GM21619 (cell line): Measurements from ENCODE around the gene FLNC.

Experiments
- ATAC-seq: cut with Tn5 transposase; IDR thresholded peaks from one replicate; pipeline ENCODE4 v1.9.1; 2021; ENCODE audit not compliant: unreplicated experiment

The FLNC gene

DNA sequence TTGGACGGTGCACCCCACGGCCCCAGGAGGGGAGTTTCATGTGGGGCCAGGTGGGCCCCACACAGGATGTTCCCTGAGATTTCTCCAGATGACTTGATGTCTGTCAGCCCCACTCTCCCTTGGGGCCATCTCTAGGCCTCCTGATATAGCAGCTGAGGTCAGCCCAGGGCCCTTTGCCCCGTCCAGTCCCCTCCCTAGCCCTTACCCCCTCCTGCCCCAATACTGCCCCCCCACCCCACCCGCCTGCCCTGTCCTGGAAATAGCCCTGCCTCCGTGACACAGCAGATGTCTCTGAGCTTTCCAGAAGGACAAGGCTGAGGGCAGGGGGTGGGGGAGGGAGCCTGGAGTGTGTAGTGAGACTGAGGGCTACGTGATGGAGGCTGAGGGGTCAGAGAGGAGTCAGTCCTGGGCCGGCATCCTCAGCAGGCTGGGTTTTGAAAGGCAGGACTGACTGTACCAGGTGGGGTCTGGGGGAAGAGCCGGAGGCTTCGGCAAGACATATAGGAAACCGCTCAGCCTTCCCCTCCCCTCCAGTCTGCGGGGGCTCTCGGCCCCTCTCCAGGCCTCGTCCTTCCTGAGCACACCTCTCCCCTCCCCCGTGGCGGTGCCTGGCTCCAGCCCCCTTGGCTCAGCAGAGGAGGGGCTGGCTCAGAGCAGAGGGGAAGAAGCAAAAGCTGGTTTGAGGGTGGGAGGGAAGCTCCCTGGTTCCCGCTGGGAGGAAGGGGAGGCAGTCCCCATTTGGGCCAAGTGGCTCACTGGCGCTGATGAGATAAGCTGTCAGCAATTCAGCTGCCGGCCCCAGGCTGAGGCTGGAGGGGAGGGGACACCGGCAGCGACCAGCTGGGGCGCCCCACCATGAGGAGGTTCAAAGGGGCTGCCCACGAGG, 2.0 kb downstream of the FLNC start:
- no peak for ATAC-seq

DNA sequence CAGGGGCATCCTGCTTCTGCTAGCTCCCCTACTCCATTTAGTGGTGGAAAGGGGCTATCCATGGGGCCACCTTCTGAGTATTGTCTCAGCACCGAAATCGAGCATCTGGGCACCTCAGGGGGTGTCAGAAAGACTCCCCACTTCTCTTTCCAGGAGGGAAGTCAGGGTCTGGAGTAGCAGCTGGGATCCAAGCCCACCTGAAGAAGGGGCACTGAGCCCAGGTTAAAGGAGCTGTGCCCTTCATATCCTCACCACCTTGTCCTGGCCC, 2.6 kb downstream of the FLNC start:
- no peak for ATAC-seq

DNA sequence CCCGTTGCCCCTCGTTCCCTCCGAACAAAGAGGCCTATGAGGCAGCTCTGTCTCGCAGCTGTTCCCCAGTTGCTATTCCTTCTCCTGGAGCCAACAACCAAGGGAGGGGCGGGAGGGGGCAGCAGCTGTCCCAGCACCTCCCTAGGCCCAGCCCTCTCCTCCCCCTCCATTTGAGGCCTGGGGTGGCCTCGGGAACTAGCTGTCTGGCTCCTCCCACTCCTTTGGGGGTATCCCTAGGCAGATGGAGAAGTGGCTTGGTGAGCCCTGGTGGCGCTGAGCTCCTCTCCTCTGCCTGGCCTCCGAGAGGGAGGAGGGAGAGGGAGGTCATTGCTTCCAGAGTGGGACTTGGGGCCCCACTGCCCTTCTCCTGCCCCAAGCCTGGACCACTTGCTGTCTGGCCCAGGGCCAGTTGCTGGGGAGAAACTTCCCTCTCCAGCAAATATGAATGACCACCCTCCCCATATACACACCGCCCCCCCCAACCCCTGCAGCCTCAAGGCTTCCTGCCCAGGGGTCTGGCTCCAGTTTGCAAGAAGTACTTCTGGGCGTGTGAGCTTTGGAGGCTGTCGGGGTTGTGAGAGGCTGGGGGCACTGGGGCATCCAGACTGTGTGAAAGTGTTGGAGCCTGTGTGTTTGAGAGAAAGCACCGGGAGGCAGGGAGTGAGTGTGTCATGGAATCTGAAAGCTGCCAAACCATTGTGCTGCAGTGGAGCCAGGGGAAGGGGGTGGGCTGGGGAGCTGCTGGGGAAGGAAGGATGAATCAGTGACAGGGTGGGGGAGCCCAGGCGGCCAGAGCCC, 3.1 kb downstream of the FLNC start:
- ATAC-seq, result no peak

- ATAC-seq, result no peak
Observed at GRCh38 chr7:128833946-128834325, 3.7 kb downstream of the FLNC start.

DNA sequence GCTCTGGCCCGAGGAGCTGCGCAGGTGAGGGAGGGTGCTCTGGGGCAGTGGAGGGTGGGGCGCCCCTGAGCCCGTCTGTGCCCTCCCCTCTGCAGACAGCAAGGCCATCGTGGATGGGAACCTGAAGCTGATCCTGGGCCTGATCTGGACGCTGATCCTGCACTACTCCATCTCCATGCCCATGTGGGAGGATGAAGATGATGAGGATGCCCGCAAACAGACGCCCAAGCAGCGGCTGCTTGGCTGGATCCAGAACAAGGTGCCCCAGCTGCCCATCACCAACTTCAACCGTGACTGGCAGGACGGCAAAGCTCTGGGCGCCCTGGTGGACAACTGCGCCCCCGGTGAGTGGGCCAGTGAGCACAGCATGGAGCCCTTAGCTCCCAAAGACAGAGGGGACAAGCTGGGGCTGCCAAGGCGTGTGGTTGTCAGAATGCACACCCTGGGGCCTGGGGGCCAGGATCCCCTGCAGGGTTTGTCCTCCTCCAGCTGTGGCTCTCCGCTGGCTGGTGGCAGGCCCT, 5.1 kb downstream of the FLNC start:
- ATAC-seq, result no peak

DNA sequence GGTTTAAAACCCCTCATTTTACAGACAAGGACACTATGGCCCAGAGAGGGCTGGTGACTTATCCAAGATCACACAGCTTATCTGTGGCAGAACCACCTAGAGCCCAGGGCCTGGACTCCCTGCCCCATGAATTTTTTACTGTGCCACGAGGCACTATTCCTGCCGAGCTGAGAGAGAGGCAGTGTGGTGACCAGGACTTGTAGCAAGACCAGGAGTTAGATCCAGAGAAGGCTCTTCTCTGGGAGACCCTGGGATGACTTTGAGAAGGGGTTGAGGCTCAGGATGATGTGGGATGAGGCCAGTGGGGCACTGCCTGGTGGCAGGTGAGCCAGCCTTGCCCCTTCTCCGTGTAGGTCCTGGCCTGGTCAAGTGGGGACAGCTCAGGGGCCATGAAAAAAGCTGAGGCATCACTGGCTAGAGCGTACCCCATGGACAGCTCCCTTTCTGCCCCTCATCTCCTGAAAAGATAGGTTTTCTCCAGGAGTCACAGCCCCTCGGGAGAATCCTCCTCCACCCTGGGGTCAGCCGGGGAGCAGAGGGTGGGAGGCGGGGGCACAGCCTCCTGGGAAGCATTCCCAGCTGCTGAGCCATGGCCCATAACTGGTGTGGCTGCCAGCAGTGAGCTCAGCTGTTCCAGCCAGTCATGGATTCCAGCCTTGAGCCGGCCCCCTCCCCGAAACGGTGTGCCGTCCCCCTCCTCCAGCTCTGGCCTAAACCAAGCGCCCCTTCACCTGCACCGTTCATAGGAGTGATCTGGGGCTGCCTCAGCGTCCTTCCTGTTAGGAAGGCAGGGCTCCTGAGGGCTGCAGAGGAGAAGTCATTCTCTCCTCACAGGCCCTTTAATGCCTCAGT, 5.8 kb downstream of the FLNC start:
- ATAC-seq, result no peak

GRCh38 chr7:128836729-128837348, 6.6 kb downstream of the FLNC start:
- ATAC-seq, result no peak

DNA sequence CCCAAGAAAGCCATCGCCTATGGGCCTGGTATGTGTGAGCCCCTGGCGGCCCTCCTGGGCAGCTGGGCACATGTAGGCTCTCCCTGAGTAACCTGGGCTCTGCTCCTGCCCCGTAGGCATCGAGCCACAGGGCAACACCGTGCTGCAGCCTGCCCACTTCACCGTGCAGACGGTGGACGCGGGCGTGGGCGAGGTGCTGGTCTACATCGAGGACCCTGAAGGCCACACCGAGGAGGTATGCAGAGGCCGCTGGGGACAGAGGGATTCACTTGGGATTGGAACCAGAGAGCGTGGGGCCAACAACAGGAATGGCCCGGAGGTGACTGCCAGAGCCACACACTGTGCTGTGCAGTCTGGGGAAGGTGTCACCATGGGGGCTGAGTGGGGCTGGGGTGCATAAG, 7.3 kb downstream of the FLNC start:
- ATAC-seq, result no peak

DNA sequence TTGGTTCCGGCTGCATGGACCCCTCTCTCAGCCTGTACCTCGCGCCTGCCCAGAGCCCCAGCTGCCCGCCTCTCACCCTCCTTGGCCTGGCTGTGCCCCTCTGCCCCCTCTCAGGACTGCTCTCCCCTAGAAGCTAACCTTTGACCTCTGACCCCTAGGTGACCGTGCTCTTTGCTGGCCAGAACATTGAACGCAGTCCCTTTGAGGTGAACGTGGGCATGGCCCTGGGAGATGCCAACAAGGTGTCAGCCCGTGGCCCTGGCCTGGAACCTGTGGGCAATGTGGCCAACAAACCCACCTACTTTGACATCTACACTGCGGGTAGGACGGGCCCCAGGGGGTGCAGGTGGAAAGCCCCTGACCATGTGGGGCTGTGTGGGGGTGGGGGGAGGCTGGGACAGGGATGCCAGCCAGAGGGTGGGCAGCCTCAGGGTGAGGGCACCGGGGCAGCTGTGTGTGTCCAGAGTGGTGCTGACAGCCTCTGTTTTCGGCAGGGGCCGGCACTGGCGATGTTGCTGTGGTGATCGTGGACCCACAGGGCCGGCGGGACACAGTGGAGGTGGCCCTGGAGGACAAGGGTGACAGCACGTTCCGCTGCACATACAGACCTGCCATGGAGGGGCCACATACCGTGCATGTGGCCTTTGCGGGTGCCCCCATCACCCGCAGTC, 8.0 kb downstream of the FLNC start:
- ATAC-seq, result no peak

- no peak for ATAC-seq
Observed at GRCh38 chr7:128838981-128839731, 8.9 kb downstream of the FLNC start.

DNA sequence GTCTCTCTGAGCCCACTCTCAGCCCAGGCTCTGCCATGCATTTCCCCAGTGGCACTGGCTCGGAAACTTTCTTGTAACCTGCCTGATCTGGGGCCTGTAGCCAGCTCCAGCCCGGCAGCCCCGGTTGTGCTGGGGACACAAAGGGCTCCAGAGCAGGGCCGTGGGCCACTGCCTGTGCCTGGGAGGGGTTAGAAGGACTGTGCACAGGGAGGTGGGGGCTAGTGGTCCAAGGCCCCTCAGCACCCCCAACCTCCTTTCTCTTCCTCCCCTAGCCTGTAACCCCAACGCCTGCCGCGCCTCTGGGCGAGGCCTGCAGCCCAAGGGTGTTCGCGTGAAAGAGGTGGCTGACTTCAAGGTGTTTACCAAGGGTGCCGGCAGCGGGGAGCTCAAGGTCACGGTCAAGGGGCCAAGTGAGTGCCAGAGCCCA, 9.6 kb downstream of the FLNC start:
- ATAC-seq, result no peak

DNA sequence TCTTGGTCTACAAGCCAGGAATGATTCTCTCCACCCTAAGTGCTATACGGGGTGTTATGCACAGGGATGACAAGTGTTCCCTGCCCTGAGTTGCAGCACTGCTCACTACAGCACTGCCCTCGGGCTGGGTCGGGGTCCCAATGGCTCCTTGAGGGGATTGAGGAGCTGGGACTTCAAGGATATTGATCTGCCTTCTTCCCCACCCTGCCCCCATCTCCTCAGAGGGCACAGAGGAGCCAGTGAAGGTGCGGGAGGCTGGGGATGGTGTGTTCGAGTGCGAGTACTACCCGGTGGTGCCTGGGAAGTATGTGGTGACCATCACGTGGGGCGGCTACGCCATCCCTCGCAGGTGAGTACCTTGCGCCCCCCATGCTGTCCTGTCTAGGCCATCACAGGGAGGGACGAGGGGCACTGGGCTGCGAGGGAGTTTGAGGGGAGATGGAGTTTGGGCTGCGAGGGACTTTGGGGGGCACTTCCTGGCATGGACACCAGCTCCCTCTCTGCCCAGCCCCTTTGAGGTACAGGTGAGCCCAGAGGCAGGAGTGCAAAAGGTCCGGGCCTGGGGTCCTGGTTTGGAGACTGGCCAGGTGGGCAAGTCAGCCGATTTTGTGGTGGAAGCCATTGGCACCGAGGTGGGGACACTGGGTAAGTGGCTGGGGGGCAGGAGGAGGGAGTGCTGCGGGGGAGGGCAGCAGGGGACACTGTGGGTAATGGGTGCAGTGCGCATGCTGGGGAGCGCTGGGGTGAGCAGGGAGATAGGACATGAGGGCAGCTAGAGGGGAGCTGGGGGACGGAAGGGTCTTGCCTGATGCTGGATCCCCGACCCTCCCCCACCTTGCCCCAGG, 10.3 kb downstream of the FLNC start:
- no peak for ATAC-seq

DNA sequence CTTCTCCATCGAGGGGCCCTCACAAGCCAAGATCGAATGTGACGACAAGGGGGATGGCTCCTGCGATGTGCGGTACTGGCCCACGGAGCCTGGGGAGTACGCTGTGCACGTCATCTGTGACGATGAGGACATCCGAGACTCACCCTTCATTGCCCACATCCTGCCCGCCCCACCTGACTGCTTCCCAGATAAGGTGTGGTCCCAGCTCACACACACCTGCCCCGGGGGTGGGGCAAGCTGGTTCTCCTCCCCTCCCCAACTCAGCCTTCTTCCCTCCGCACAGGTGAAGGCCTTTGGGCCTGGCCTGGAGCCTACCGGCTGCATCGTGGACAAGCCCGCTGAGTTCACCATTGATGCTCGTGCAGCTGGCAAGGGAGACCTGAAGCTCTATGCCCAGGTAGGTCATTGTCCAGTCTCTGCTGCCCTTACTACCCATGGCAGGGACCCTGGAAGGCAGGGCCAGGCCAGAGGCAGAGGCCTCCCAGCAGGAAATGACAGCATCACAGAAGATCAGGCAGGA, 11.0 kb downstream of the FLNC start:
- ATAC-seq, result no peak

DNA sequence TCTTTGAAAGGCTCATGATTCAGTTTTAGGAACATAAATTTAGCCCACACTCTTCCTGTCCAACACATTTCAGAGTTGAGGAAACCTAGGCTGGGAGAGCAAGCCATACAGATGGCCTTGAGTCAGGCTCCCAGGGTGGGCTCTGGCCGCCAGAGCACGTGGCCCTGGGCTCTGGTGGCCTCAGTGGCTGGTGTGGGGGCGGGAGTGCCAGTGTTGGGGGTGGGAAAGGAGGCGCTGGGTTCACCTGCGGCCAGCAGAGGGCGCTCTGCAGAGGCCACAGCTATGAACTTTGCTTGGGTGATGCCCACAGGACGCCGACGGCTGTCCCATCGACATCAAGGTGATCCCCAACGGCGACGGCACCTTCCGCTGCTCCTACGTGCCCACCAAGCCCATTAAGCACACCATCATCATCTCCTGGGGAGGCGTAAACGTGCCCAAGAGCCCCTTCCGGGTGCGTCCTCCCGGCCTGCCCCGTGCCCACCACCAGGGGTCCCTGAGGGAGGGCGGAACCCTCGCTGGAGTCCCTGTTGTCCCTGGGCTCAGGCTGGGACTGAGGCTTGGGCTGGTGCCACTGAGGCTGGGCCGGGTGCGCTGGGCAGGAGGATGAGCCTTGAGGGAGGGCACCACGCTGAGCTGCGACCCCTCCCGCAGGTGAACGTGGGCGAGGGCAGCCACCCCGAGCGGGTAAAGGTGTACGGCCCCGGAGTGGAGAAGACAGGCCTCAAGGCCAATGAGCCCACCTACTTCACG, 11.9 kb downstream of the FLNC start:
- ATAC-seq, result no peak

- no peak for ATAC-seq
Observed at GRCh38 chr7:128842674-128843641, 12.8 kb downstream of the FLNC start.

DNA sequence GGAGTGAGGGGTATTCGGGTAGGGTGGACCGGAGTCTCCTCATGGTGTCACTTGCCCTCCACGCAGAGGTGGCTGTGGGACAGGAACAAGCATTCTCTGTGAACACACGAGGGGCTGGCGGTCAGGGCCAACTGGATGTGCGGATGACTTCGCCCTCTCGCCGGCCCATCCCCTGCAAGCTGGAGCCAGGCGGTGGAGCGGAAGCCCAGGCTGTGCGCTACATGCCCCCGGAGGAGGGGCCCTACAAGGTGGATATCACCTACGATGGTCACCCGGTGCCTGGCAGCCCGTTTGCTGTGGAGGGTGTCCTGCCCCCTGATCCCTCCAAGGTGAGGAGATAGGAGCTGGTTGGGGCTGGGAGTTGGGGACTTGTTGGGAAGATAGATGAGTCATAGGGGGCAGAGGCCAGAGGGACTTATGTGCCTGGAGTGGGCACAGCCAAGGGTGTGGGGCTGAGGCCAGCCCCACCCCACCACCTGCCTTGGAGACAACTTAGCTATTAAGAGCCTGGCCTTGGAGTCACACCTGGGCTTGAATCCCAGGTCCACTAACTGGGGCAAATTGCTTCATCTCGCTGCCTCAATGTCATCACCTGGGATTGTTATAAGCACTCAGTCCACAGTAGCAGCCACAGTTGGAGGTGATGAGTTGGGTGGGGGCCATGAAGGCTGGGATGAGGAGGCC, 13.9 kb downstream of the FLNC start:
- no peak for ATAC-seq
